ENCODE measurements around the gene PI4K2A.

DNA sequence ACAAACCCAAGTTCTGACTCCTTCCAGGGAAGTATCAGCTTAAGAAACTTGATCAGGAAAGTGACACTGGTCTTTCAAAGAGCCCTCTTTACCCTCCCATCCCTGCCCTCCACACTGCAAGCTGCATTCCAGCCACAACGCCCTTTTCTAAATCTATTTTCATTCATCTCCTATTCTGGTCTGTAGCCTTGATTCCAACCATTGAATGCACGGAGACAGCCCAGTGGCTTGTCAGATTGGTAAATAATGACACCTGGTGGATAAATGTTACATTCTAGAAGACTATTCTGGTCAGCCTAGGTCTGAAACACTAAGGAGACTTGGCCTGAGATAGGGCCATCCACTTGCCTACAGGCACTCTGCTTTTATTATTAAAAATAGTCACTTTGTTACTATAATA lies 28.1 kb upstream of the PI4K2A start:
- TF ChIP-seq, protein P1, sequence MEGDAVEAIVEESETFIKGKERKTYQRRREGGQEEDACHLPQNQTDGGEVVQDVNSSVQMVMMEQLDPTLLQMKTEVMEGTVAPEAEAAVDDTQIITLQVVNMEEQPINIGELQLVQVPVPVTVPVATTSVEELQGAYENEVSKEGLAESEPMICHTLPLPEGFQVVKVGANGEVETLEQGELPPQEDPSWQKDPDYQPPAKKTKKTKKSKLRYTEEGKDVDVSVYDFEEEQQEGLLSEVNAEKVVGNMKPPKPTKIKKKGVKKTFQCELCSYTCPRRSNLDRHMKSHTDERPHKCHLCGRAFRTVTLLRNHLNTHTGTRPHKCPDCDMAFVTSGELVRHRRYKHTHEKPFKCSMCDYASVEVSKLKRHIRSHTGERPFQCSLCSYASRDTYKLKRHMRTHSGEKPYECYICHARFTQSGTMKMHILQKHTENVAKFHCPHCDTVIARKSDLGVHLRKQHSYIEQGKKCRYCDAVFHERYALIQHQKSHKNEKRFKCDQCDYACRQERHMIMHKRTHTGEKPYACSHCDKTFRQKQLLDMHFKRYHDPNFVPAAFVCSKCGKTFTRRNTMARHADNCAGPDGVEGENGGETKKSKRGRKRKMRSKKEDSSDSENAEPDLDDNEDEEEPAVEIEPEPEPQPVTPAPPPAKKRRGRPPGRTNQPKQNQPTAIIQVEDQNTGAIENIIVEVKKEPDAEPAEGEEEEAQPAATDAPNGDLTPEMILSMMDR (IDR thresholded peaks at IDR 0.05; ENCODE audit: low read depth, low read length) = no peak
- no peak for TF ChIP-seq POLR2A (IDR thresholded peaks at IDR 0.05; ENCODE audit: extremely low read depth, insufficient read length)

All from NB4 (cell line).